K562 (cell line): Measurements from ENCODE around the gene PCDH9. TPM values are rescaled to one million over a fixed set of nuclear protein-coding genes. Genes with fewer than 3 reads are reported as not detected.

Experiments
- ATAC-seq: fragments of 200-7000 bp; cut with Tn5 transposase; 3 replicates; pipeline ENCODE4 v1.9.1; 2020; ENCODE audit warnings: moderate library complexity
- BruUV-seq: library from RNA; stranded (reverse); fragments of 400-500 nt; replicated peaks from 2 replicates; lab custom pipeline; 2021; lab: Mats Ljungman, UMichigan
- CTCF ChIA-PET: fragments of 300-600 bp; formaldehyde crosslinking; extraction: SDS; loops from one replicate; lab custom pipeline; 2021; ENCODE audit warnings: low intra/inter-chr PET ratio; lab: Yijun Ruan, JAX
- POLR2A ChIA-PET: fragments of 300-600, 350-650 bp; sonication (Branson Sonifier 250); formaldehyde crosslinking; extraction: SDS; loops from one replicate; lab custom pipeline; 2021; ENCODE audit warnings: antibody characterized with exemption, inconsistent platforms; lab: Yijun Ruan, JAX
- DNase-seq, 4 experiments: peaks; one replicate each; pipeline versions ENCODE4 v3.0.0 to v3.0.0-alpha.2; 2011 to 2018; ENCODE audit warnings: low spot score in 3 of 4, mixed read lengths in 3 of 4; ENCODE audit errors: extremely low read depth in 1 of 4
- FAIRE-seq: peaks from 2 replicates; lab custom pipeline; 2011; peaks lifted over from hg19 to GRCh38; lab: Jason Lieb, UNC
- H2AFZ ChIP-seq: 2 replicates; pipeline ENCODE4 v1.6.0; 2011; ENCODE audit warnings: low read depth, low read length, control low read depth, inconsistent platforms
- H3K27ac ChIP-seq: fragments of 200-600 bp; 3 replicates; pipeline ENCODE4 v1.8.0; 2011; ENCODE audit warnings: low read depth, mild to moderate bottlenecking, control low read depth, inconsistent platforms, low read length, moderate library complexity, mixed read lengths; ENCODE audit errors: extremely low read depth
- H3K27me3 ChIP-seq, 2 experiments: fragments of 300-600 bp in 1 of 2; 2 replicates in 1 of 2; 3 replicates in 1 of 2; pipeline versions ENCODE4 v1.6.0 to v1.8.0; 2011; ENCODE audit warnings: inconsistent platforms in 2 of 2, low read length in 2 of 2, mild to moderate bottlenecking in 1 of 2, mixed read lengths in 1 of 2, moderate library complexity in 1 of 2; ENCODE audit not compliant: control insufficient read depth in 2 of 2, insufficient read depth in 2 of 2
- H3K36me3 ChIP-seq: fragments of 300-600 bp; 3 replicates; pipeline ENCODE4 v1.8.0; 2011; ENCODE audit warnings: mild to moderate bottlenecking, low read length, inconsistent platforms; ENCODE audit not compliant: control insufficient read depth, insufficient read depth
- H3K4me1 ChIP-seq, 2 experiments: fragments of 200-600 bp in 1 of 2; replicated peaks in 1 of 2; 2 replicates in 1 of 2; 3 replicates in 1 of 2; pipeline versions ENCODE4 v1.5.1 to v1.8.0; 2011; ENCODE audit warnings: inconsistent platforms in 2 of 2, low read length in 2 of 2, mild to moderate bottlenecking in 1 of 2, mixed read lengths in 1 of 2, moderate library complexity in 1 of 2; ENCODE audit not compliant: control insufficient read depth in 2 of 2, insufficient read depth in 2 of 2
- H3K4me2 ChIP-seq: 2 replicates; pipeline ENCODE4 v1.6.1; 2011; ENCODE audit warnings: low read length, control low read depth, inconsistent platforms, mixed read lengths; ENCODE audit not compliant: insufficient read depth
- H3K4me3 ChIP-seq: fragments of 200-600 bp; sonication (generic), shearing (Covaris generic); 2 replicates; pipeline ENCODE4 v1.5.1; 2016; ENCODE audit warnings: control low read depth, inconsistent platforms
- H3K79me2 ChIP-seq: fragments of 200-600 bp; 3 replicates; pipeline ENCODE4 v1.8.0; 2011; ENCODE audit warnings: low read length, inconsistent platforms; ENCODE audit not compliant: control insufficient read depth, insufficient read depth
- H3K9ac ChIP-seq, 2 experiments: 2 replicates each; pipeline versions ENCODE4 v1.6.0 to v1.6.1; 2011; ENCODE audit warnings: low read depth in 2 of 2, low read length in 2 of 2, control low read depth in 1 of 2, inconsistent platforms in 1 of 2, mild to moderate bottlenecking in 1 of 2, mixed read lengths in 1 of 2; ENCODE audit not compliant: insufficient read depth in 1 of 2
- H3K9me1 ChIP-seq: one replicate; pipeline ENCODE4 v1.6.0; 2011; ENCODE audit warnings: inconsistent platforms, mild to moderate bottlenecking, low read length, moderate library complexity; ENCODE audit not compliant: control insufficient read depth, insufficient read depth
- H3K9me3 ChIP-seq: replicated peaks from 2 replicates; pipeline ENCODE4 v1.5.1; 2011; ENCODE audit warnings: low read depth, low read length, inconsistent platforms; ENCODE audit not compliant: control insufficient read depth, insufficient read depth
- H4K20me1 ChIP-seq: replicated peaks from 2 replicates; pipeline ENCODE4 v1.6.1; 2011; ENCODE audit warnings: low read length, inconsistent platforms, mixed read lengths; ENCODE audit not compliant: control insufficient read depth, insufficient read depth
- JUND ChIP-seq, 2 experiments: IDR thresholded peaks; 2 replicates in 1 of 2; 3 replicates in 1 of 2; pipeline ENCODE4 v1.6.1; 2011; ENCODE audit warnings: borderline replicate concordance in 2 of 2, low read depth in 2 of 2, low read length in 2 of 2, improper control_type of control experiment in 1 of 2, missing biosample characterization in 1 of 2, missing genetic modification characterization in 1 of 2, missing genetic modification reagents in 1 of 2
- NCOA2 ChIP-seq, 2 experiments: fragments of 450-650 bp; IDR thresholded peaks; 2 replicates each; pipeline ENCODE4 v1.6.1; 2018; ENCODE audit warnings: mild to moderate bottlenecking in 2 of 2, moderate library complexity in 1 of 2; ENCODE audit not compliant: partially characterized antibody in 2 of 2
- SMARCC2 ChIP-seq: fragments of 450-650 bp; IDR thresholded peaks from 2 replicates; pipeline ENCODE4 v1.6.1; 2017; ENCODE audit warnings: antibody characterized with exemption, moderate library complexity, mild to moderate bottlenecking, low read depth
- ZNF76 ChIP-seq: fragments of 250-450 bp; sonication (Bioruptor Pico); IDR thresholded peaks from 2 replicates; pipeline ENCODE4 v1.4.0; 2020; ENCODE audit warnings: mild to moderate bottlenecking, moderate library complexity, borderline replicate concordance
- WGBS: fragments of 100-300 bp; shearing (Covaris generic); methylation state at CpG from one replicate; pipeline ENCODE4 v1.1.6; 2016; ENCODE audit warnings: low coverage, mixed read lengths; ENCODE audit not compliant: insufficient coverage; ENCODE audit errors: missing lambda C conversion rate; 5-methylcytosine and 5-hydroxymethylcytosine counted together
- in situ Hi-C: fragments of 300-500 bp; cut with MboI; formaldehyde crosslinking; loops from 4 replicates; pipeline ENCODE4 v1.15.0; 2018; ENCODE audit warnings: inconsistent platforms, mixed read lengths
- intact Hi-C: fragments of 100-400 bp; cut with micrococcal nuclease; formaldehyde crosslinking; loops from 2 replicates; pipeline ENCODE4 v1.14.2; 2022
- polyA plus RNA-seq, 8 experiments: library from polyadenylated mRNA; depleted of rRNA in 4 of 8; stranded (reverse) in 5 of 8; unstranded in 3 of 8; fragments of >200 nt; fragmentation: Nextera tagmentation in 2 of 8; fragmentation: Illumina TruSeq in 1 of 8; extraction: Ambion mirVana in 2 of 8; extraction: Trizol in 1 of 8; gene quantifications; 2 replicates each; pipeline versions ENCODE4 v1.2.1 to v1.2.3, GENCODE V29; 2011 to 2014; ENCODE audit warnings: inconsistent platforms in 1 of 8, missing spikeins in 1 of 8
- total RNA-seq, 7 experiments: library from RNA; depleted of rRNA in 6 of 7; stranded (reverse); fragments of >200 nt in 6 of 7; fragmentation: Illumina TruSeq in 2 of 7; extraction: Trizol in 2 of 7; gene quantifications; 2 replicates each; pipeline versions ENCODE4 v1.2.1 to v1.2.3, GENCODE V29; 2011 to 2021; ENCODE audit warnings: low replicate concordance in 1 of 7
- TF ChIP-seq, protein P1 (sequence below), 2 experiments: IDR thresholded peaks in 1 of 2; conservative IDR thresholded peaks in 1 of 2; 2 replicates each; pipeline ENCODE4 v1.6.1; 2016; ENCODE audit warnings: low read depth in 2 of 2, mild to moderate bottlenecking in 1 of 2, missing compliant biosample characterization in 1 of 2, missing genetic modification characterization in 1 of 2, moderate library complexity in 1 of 2
- TF ChIP-seq, protein P2 (sequence below): fragments of 450-650 bp; IDR thresholded peaks from 2 replicates; pipeline ENCODE4 v1.6.1; 2016; ENCODE audit warnings: antibody characterized with exemption
- TF ChIP-seq, protein P3 (sequence below): IDR thresholded peaks from 2 replicates; pipeline ENCODE4 v1.6.1; 2011; ENCODE audit not compliant: insufficient read length; ENCODE audit errors: extremely low read depth
- TF ChIP-seq, protein P4 (sequence below): fragments of 250-450 bp; sonication (Bioruptor Pico); IDR thresholded peaks from 2 replicates; pipeline ENCODE4 v1.4.0; 2020

PCDH9 gene
- total and polyA plus RNA-seq, 9 of the 15 experiments (the other 6 are each of a cell fraction or from before 2014, with no cell fraction given) = 1.1 to 6.7 (median 4.9) TPM

DNA sequence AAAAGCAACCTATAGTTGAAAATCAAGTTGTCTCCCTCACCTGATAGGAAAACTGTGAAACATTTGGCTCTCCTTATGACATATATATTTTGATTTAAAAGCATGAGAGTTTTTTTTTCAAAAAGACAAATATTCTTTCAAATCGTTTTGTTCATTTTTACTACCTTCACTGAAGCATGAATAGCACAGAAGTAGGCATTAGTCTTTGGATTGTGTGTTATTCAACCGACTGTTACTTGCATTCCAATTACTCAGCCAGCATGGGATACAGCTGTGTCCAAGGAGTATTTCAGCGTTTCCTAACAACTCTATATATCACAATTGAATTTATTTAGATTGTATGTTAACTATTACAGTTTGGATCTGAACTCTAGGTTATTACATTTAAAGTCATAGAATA, 135.2 kb downstream of the PCDH9 start:
- TF ChIP-seq, protein P1, sequence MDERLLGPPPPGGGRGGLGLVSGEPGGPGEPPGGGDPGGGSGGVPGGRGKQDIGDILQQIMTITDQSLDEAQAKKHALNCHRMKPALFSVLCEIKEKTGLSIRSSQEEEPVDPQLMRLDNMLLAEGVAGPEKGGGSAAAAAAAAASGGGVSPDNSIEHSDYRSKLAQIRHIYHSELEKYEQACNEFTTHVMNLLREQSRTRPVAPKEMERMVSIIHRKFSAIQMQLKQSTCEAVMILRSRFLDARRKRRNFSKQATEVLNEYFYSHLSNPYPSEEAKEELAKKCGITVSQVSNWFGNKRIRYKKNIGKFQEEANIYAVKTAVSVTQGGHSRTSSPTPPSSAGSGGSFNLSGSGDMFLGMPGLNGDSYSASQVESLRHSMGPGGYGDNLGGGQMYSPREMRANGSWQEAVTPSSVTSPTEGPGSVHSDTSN (CRISPR knock-in tag; IDR thresholded peaks at IDR 0.05; ENCODE audit: low read depth) = no peak
- TF ChIP-seq, protein P1 (tag; conservative IDR thresholded peaks at IDR 0.05; ENCODE audit: low read depth) = no peak
- TF ChIP-seq JUND (IDR thresholded peaks at IDR 0.05; ENCODE audit: borderline replicate concordance, low read depth, low read length) = no peak
- no peak for TF ChIP-seq JUND (tag; IDR thresholded peaks at IDR 0.05; ENCODE audit: borderline replicate concordance, low read depth, low read length)
- no peak for TF ChIP-seq ZNF76 (CRISPR knock-in tag)
- TF ChIP-seq, protein P2, sequence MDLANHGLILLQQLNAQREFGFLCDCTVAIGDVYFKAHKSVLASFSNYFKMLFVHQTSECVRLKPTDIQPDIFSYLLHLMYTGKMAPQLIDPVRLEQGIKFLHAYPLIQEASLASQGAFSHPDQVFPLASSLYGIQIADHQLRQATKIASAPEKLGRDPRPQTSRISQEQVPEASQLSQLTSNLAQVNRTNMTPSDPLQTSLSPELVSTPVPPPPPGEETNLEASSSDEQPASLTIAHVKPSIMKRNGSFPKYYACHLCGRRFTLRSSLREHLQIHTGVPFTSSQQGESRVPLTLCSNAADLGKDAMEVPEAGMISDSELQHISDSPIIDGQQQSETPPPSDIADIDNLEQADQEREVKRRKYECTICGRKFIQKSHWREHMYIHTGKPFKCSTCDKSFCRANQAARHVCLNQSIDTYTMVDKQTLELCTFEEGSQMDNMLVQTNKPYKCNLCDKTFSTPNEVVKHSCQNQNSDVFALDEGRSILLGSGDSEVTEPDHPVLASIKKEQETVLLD = no peak
- TF ChIP-seq NCOA2 (IDR thresholded peaks at IDR 0.05; ENCODE audit: partially characterized antibody in 2 of 2) = no peak
- TF ChIP-seq, protein P3, sequence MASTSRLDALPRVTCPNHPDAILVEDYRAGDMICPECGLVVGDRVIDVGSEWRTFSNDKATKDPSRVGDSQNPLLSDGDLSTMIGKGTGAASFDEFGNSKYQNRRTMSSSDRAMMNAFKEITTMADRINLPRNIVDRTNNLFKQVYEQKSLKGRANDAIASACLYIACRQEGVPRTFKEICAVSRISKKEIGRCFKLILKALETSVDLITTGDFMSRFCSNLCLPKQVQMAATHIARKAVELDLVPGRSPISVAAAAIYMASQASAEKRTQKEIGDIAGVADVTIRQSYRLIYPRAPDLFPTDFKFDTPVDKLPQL = no peak
- TF ChIP-seq SMARCC2 = no peak
- TF ChIP-seq, protein P4, sequence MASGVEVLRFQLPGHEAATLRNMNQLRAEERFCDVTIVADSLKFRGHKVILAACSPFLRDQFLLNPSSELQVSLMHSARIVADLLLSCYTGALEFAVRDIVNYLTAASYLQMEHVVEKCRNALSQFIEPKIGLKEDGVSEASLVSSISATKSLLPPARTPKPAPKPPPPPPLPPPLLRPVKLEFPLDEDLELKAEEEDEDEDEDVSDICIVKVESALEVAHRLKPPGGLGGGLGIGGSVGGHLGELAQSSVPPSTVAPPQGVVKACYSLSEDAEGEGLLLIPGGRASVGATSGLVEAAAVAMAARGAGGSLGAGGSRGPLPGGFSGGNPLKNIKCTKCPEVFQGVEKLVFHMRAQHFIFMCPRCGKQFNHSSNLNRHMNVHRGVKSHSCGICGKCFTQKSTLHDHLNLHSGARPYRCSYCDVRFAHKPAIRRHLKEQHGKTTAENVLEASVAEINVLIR (CRISPR knock-in tag) = no peak
- Histone ChIP-seq H3K4me3 (no peak overlapping the region), H2AFZ (no peak overlapping the region), H3K9me3 (no peaks in the 10 kb centered on the region), H3K79me2 (no peaks in the 10 kb centered on the region), H3K27ac (no peak overlapping the region), H3K27me3 (no peaks in the 10 kb centered on the region), H4K20me1 (no peaks in the 10 kb centered on the region), H3K9me1 (no peaks in the 10 kb centered on the region), H3K4me1 (no peaks in the 10 kb centered on the region; a peak in 1 of 5 replicates), H3K4me2 (no peak overlapping the region), H3K36me3 (no peaks in the 10 kb centered on the region), H3K9ac (no peak overlapping the region)
- FAIRE-seq (no peak), ATAC-seq (no peak), DNase-seq (no peak)
- intact Hi-C loops = no loop called here
- 52% methylated on average over 3 of the region's 3 CpGs for WGBS
- no TSS peak for BruUV-seq
- in situ Hi-C loops = no loop called here
- POLR2A ChIA-PET = no interaction called here
- CTCF ChIA-PET = no interaction called here
